GM19239 (cell line): ENCODE results near the gene M6PR.
"Not testable (repeated sequence)": the region's sequence is repeated elsewhere in the genome, so short reads cannot be mapped to it uniquely, and the experiment has no call there.

Experiments used
- DNase-seq: peaks from one replicate; pipeline ENCODE4 v3.0.0; 2011; ENCODE audit warnings: low spot score; ENCODE audit not compliant: insufficient read length
- FAIRE-seq: peaks from 2 replicates; lab custom pipeline; 2011; peaks lifted over from hg19 to GRCh38; lab: Jason Lieb, UNC

Gene M6PR

GRCh38 chr12:8953773-8954402 is 4.4 kb upstream of the M6PR start:
- DNase-seq: no peak
- FAIRE-seq: no peak

GRCh38 chr12:8951744-8952143 is 2.3 kb upstream of the M6PR start:
- FAIRE-seq (no peak), DNase-seq (no peak)

DNA sequence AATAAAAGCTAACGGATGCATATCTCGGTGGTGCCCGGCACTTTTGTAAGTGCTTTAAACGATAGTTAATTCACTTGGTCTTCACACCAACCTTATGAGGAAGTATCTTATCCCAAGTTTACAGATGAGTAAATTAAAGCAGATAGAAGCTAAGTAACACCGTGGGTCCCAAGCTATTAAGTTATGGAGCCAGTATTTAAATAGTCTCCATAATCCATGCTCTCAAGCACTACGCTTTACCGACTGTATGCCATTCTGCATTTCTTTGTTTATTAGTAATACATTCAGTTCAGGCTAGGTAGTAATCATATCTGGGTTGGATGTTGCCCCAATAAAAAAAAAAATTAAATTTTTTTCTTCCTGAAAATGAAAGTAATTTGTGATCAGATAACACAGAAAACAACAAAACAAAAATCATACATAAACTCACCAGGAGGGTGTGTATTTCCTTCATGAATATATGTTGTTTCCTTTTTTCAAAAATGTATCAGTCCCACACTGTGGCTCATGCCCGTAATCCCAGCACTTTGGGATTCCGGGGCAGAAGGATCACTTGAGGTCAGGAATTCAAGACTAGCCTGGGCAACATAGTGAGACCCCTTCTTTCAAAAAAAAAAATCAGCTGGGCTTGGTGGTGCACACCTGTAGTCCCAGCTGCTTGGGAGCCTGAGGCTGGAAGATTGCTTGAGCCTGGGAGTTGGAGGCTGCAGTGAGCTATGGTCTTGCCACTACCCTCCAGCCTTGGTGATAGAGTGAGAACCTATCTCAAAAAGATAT is 1.4 kb upstream of the M6PR start:
- no peak for FAIRE-seq
- no peak for DNase-seq

GRCh38 chr12:8950221-8950527 is 729 bp upstream of the M6PR start:
- FAIRE-seq: no peak
- DNase-seq: no peak

- DNase-seq (no peak), FAIRE-seq (no peak)
Measured at GRCh38 chr12:8948701-8949341, 624 bp downstream of the M6PR start.

DNA sequence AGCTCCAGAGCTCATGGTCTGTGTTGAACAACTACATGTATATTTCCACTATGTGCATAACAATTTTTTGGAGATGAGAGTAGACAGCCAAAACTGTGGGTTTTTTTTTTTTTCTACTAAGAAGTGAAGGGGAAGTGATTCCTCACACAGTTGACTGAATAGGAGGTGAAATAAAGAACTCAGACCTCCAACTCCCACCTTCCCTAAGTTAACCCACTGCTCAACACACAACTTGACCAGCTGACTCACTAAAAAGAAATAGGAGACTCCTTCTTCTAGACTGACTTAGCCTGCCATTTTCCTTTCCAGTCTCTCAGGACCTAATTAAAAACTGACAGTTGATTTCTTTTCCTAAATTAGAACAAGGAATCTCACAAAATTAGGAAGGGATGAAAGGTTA is 1.7 kb downstream of the M6PR start:
- no peak for DNase-seq
- no peak for FAIRE-seq

DNA sequence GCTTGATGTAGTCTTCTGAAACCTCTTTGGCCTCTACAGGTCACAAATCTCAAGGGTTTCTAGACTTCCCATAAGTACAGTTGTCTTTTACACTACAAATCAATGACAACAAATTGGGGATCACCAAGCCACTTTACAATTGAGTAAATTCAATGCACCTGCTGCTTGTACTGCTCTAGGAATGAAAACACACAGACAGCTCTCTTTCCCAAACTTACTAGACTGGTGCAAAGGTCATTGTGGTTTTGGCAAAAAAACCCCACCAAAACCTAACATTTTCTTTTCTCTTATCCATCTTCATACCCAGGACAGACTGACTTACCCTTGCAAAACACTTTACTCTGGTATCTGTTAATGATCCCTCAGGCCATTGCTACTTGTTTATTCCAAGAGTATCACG is 2.7 kb downstream of the M6PR start:
- FAIRE-seq: peak; percentile 52
- DNase-seq: no peak

GRCh38 chr12:8943565-8944186 is 5.8 kb downstream of the M6PR start:
- DNase-seq (no peak), FAIRE-seq (no peak)

DNA sequence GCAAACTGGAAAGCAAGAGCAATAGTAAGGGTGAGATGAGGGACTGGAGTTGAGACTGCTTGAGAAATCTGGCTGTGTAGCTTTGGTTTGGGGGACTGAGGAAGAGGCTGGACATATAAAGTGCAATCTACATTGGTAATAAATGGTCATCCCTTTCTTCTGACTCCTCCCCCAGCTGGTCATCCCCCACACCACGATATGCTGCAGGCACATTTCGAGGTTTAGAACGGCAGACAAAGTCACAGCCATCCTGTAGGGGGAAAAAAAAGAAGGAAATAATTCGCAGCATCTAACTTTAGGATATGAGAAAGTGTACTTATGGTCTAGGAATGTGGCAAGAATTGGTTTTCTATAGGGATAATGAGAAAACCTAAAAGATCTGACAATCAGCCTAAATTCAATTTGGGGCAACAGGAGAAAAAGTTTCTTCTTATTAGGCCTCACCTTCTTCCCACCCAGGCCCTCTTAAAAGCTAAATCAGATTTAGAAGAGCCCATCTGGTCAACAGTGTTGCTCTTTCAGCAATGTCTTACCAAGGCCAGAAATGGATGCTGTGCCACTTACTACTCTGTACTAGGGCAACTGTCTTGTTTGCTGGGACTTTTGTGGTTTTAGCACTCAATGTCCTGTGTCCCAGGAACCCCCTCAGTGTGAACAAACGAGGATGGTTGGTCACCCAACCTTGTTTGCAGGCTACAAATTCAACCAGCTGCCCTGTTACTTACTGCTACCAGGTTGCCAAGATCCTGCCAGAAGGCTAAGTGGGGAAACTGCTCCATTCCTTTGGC is 7.6 kb downstream of the M6PR start:
- DNase-seq: no peak
- FAIRE-seq: no peak

- not testable (repeated sequence) for DNase-seq, FAIRE-seq
Measured at GRCh38 chr12:8937842-8938442, 11.5 kb downstream of the M6PR start.

DNA sequence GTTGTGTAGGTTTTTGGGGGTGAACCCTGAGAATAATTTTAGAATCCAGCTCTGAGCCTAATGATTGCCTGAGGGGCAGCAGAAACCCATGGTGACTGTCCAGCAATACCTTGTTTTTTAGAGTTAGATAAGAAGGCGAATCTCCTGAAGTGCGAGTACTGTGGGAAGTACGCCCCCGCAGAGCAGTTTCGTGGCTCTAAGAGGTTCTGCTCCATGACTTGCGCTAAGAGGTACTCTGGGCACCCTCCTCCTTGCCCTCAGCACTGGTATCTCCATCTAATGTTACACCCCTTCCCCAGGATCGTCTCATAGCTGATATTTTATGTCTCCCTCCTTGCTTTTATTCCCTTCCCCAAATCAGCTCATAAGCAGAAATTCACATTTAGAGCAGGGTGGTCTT is 12.7 kb downstream of the M6PR start:
- DNase-seq (no peak), FAIRE-seq (peak; percentile 71)

- not testable (repeated sequence) for DNase-seq, FAIRE-seq
Measured at GRCh38 chr12:8934080-8934479, 15.4 kb downstream of the M6PR start.

DNA sequence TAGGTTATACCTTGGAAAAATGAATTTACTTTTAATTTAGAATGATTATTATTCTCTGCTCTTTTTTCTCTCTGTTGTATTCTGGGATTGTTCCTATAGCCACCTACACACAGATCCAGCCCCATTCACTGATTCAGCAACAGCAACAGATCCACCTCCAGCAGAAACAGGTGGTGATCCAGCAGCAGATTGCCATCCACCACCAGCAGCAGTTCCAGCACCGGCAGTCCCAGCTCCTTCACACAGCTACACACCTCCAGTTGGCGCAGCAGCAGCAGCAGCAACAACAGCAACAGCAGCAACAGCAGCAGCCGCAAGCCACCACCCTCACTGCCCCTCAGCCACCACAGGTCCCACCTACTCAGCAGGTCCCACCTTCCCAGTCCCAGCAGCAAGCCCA is 17.0 kb downstream of the M6PR start:
- not testable (repeated sequence) for DNase-seq, FAIRE-seq

DNA sequence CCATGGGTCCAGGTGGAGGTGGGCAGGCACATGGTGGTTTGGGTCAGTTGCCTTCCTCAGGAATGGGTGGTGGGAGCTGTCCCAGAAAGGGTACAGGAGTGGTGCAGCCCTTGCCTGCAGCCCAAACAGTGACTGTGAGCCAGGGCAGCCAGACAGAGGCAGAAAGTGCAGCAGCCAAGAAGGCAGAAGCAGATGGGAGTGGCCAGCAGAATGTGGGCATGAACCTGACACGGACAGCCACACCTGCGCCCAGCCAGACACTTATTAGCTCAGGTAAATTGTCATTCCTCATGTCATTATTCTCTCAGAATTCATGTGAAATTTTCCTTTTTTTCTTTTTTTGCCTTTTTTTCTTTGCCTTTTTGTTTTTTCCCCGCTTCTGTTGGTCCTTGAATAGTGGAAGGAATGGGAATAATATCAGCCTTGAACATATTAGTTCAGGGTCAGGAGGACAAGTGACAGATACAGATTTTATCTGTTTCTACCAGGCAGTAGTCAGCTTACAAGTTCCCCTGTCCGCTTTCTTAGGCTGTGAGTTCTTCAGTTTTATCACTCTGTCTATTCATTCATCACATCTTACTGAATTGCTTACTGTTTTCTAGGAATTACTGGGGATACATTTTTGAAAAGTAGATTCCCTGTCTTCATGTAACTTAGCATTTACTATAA is 18.7 kb downstream of the M6PR start:
- not testable (repeated sequence) for FAIRE-seq, DNase-seq

DNA sequence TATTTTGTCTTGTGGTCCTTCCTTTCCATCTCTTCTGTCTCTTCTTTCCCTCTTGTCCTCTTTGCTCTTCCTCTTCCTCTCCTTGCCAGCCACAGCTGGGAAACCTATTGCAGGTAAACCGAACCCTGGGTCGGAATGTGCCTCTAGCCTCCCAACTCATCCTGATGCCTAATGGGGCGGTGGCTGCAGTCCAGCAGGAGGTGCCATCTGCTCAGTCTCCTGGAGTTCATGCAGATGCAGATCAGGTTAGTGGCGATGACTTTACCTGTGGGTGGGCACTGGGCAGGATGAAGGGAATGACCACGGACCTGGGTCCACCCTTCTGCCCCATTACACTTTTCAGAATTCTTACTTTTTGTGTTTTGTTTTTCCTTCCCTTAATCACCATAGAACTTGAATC is 26.9 kb downstream of the M6PR start:
- DNase-seq: no peak

DNA sequence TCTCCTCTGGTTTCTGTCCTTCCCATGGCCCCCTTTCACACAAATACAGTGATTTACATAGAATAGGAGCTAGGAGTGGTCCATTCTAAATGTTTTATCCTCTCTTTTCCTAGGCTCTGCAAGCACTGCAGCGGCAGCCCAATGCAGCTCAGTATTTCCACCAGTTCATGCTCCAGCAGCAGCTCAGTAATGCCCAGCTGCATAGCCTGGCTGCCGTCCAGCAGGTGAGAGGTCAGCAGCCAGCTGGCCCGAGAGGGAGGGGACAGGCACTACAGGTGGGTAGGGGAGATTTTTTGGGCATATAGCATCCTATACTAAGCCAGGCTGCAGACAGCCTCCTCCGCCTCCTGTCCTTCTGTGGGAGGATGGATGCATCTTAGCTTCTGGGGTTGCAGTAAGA is 29.8 kb downstream of the M6PR start:
- not testable (repeated sequence) for DNase-seq, FAIRE-seq

More for the DNA sequence above, 26.9 kb downstream of the M6PR start:
- FAIRE-seq: no peak

- no peak for FAIRE-seq
- DNase-seq: no peak
Measured at GRCh38 chr12:8917751-8918150, 31.7 kb downstream of the M6PR start.

DNA sequence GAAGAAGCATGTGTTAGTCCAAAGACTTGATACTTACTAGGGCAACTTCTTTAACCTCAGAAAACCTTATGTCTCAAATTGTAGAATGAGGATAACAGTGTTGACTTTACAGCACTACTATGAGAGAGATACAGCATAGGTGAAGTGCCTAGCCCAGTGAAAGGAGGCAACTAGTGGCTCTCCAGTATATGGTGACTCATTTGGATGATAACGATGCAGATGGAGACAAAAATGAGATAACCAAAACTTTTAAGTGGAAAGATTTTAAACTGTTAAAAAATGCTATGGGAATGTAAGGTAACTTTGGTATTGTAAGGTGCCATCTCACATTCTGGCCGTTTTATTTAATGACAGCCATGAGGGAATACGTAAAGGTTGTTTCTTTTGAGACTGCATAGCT is 32.4 kb downstream of the M6PR start:
- no peak for DNase-seq
- no peak for FAIRE-seq

GRCh38 chr12:8916154-8916553 is 33.3 kb downstream of the M6PR start:
- DNase-seq (no peak), FAIRE-seq (no peak)
